GDM1 (cell line): ENCODE measurements around the gene LGALS9.
"Not testable (repeated sequence)": the region's sequence is repeated elsewhere in the genome, so short reads cannot be mapped to it uniquely, and the experiment has no call there.

Experiments
- DNase-seq: peaks from one replicate; lab custom pipeline; 2025; lab: John Stamatoyannopoulos, UW

The LGALS9 gene

DNA sequence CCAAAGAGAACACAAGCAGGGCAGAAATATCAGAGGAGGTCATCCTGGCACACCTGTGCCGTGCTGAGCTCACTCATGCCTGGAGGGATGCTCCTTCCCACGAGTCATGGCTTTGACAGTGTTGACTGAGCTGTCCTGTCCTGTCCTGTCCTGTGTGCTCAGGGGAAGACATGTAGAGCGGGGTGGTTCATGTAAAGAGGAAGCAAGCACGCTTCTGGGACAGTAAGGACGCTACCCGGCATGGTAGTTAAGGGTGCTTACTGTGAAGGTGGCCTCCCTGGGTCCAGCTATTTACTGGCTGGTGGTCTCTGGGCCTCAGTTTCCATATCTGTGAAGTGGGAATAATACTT lies 398 bp downstream of the LGALS9 start:
- peak; percentile 32 for DNase-seq

DNA sequence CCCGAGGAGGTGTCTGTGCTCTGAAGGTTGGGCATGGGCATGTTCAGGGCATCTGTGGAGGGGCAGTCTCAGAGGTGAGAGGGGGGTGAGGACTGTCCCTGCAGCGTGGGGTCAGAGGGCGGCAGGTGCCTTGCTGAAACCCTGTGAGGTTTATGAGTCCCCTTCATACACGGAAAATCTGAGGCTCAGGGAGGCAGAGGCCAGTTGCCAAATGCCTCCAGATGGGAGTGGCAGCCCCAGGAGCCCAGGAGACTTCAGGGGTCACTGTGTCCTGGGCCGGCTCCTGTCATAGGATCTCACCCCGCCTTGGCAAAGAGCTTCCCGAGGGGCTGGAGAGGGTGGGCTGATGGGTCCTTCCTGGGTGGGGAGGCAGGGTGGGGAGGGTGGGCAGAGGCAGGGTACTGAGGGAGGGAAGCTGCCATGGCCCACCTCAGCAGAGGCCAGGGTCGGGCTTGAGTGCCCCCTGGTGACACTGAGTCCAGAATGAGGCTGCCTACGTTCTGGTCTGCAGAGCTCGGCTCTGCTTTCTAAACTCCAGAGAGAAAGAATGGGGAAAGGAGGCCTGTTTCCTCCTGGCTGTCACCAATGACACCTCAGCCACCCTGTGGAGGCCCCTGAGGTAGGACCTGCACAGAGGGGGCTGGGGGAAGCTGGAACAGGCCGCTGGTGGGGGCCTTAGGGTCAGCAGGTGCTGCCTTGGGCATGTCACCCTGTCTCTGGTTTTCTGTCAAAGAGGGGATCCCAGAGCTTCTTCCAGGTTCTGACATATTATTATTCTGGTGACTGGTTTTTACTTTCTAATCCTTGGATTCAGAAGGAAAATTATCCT lies 1.1 kb downstream of the LGALS9 start:
- no peak for DNase-seq

DNA sequence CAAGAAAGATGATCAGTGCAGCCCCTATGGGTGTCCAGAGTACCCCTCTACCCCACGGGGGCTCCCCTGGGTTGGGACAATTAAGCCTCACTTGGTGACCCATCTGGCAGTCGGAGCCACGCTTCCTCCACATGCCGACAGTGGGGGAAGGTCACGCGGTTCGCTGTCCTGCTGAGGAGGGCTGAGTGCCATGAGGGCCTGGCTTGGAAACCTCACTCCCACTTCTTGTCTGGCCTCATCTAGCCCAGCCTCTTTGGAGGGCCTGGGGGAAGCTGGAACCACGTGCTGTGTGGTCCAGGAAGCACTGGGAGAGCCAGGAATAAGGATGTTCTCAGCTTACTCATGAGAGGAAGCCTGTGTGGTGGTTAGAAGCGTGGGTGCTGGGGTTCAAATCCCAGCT lies 1.8 kb downstream of the LGALS9 start:
- peak; percentile 23 for DNase-seq

DNA sequence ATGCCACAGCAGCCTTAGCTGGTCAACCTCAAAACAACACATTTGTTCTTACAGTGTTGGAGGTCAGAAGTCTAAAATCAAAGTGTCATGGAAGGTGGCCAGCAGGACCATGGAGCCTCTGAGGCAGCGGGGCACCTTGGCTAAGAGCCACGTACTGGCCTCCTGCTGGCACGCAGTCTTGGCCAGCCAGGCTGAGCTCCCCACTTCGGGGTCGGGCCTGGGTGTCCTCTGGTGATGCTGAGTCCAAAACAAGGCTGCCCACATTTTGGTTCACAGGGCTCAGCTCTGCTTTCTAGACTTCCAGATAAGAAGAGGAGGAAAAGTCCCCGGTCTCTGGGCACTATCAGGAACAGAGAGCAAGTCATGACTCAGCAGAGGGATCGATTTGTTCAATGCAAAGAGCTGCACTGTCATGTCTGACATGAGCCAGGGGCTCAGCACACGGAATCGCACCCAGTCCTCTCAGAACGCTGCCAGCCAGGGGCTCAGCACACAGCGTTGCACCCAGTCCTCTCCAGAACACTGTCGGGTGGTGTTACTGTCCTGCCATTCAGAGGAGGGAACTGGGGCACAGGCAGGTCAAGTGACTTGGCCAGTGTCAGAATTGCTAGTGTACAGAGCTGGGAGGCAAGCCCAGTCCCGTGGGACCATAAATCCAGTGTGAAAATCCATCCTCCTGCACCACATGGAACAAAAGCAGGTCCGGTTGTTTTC lies 2.5 kb downstream of the LGALS9 start:
- DNase-seq = no peak

DNA sequence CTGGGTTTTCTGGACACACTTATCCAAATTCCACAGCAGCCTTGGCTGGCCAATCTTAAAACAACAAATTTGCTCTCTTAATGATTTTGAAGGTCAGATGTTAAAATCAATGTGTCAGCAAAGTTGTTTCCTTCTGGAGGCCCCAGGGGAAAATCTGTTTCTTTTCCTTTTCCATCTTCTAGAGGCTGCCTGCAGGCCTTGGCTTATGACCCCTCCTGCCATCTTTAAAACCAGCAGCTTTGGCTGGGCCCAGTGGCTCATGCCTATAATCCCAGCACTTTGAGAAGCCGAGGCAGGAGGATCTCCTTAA lies 3.0 kb downstream of the LGALS9 start:
- no peak for DNase-seq

DNA sequence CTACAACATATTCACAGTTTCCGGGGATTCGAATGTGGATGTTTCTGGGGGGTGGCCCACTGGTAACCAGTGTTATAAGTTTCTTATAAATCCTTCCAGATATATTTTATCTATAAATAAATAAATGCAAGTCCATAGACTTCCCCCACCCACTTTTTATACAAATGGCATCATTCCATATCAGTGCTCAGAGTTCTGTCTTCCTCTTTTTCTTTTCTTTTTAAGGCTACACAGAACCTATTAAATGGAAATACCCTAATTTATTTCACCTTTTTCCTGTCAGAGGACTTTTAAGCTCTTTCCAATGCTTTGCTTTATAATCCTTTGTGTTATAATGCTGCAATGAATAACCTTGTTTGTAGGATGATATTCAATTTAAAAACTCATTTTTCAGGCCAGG lies 3.8 kb downstream of the LGALS9 start:
- DNase-seq = no peak

DNA sequence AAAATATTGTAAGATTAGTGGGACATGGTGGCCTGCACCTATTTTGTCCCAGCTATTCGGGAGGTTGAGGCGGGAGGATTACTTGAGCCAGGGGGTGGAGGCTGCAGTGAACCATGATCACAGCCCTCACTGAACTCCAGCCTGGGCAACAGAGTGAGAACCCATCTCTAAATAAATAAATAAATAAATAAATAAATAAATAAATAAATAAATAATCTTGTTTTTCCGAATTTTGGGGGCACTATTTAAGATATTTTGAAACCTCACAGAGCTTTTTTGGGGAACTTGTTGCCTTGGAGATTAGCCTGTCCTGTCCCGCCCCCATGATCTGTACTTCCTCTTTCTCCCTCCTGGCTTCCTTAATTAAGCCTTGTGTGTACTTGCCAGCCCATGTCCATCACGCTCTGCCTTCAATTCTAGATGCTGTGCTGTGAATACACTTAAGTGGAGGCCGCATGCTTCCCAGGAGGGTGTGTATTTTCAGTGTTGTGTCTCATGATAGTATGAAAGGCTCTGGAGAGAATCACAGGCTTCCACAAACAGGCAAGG lies 4.4 kb downstream of the LGALS9 start:
- peak; percentile 75 for DNase-seq

DNA sequence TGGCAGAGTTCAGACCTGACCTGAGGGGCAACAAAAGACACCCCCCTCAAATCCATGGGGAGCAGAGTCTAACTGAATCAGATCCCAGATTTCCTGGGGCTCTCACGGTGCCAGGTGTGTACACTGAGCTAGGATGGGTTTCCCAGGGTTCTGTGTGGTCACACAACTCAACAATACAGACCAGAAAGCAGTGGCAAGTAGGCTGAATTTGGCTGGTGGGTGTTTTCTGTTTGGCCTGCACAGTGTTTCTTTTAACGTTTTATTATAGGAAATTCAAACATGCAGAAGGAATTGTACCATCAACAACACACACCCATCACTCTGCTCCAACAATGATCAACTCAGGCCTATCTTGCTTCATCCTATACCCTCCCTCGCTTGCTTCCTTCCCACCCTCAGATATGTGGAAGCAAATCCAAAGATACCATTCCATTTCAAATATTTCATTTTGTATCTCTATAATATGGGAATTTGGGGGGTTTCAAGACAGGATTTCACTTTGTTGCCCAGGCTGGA lies 5.1 kb downstream of the LGALS9 start:
- not testable (repeated sequence) for DNase-seq

DNA sequence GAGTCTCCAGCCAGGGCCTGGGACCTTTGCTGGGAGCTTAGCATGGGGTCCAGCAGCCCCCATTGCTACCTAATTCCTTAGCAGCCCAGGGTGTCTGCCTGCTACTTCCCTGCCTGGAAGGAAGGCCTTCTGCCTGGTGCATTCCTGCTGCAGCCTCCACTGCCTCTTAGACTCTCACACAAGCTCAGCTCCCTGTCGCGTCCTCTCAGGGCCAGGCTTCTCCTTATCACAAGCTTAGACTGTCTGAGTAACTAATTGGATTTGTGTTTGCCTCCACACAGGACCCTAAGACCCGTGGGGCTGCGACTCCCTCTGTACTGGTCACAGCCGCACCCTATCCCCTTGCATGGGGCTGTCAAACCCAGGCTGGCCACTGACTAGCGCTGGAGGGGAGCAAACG lies 6.8 kb downstream of the LGALS9 start:
- not testable (repeated sequence) for DNase-seq

DNA sequence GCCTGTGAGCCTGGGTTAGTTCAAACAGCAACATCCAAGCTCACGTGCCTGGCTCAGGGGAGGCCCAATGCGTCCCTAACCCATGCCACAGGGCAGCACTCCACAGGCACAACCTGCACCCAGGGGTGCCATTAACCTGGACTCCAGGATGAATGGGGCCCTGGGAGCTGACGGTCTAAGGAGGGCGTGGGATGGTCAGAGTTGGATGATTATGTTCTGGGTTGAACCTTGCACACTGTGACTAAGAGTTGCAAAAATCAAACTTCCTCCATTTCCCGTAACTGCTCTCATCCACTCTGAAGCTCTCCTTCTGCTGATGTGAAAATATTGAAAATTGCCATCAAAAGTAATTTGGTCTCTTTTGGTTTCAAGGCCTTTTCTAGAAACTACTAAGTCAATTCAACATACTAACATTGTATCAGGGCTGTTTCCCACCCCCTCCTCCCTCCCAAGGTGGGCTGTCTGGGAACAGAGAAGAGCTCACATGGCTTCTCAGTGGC lies 7.5 kb downstream of the LGALS9 start:
- not testable (repeated sequence) for DNase-seq

DNA sequence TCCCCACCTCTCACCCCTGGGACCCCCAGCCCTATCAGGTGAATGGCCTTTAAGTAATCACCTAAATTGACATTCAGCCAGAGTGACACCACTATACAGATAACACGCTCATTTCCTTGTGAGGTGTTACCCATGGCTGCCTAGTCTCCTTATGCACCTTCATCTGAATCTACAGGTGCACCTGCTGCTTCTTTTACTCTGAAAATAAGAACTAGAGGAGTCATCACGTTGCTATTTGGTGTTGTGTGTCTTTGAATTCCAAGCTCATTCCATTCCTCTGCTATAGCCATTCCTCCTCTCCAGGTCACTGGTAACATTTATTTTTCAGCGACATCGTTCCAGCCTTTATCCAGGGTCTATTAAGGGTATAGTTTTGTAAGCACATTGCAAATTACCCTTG lies 9.8 kb downstream of the LGALS9 start:
- DNase-seq = no peak

DNA sequence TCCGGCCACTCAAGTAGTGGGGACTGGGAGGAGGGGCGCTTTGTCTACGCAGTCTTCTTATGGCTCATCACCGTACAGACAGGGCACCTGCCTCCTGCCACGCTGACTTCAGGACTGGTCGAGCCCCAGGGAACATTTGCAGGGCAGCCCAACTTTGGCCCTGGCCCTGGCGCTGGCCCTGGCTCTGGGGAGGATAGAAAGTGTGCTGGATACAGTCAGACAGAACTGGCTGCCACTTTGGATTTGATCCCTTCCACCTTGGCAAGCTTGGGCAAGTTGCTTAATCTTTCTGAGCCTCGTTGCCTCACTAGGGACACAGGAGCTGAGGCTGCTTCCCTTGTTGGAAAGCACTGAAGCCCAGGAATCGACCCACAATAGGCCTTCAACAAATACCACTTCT lies 13.6 kb downstream of the LGALS9 start:
- no peak for DNase-seq

DNA sequence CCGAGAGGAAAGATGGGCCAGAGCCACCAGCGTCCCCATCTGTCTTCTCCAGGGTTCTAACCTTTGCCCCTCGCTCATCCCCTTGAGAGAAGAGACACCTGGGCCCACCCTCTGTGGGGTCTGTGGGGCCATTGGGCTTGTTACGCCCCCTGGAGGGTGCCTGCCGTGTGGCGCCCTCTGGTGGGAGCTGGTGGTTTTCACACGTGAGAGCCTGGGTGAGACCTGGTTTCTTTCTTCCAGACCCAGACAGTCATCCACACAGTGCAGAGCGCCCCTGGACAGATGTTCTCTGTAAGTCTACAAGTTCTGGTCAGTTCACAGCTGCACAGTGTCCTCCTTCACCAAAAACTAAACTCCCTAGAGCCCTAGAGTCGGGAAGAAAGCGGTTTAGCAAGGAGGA lies 14.6 kb downstream of the LGALS9 start:
- DNase-seq = not testable (repeated sequence)

DNA sequence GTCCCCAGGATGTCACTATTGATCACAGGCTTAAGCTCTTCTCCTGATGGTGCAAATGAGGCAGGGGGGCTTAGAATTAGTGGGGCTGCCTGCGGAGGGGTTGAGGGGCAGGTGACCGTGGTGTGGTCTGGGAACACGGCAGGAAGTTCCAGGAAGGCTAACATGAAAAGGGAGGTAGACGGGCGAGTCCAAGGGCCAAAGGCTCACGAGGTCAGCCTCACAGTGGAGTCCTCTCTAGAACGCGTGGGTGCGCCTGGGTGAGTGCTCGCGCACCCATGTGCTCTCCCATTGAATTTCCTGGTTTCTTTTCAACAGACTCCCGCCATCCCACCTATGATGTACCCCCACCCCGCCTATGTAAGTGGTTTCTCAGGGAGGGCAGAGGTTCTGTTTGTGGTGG lies 15.2 kb downstream of the LGALS9 start:
- no peak for DNase-seq

DNA sequence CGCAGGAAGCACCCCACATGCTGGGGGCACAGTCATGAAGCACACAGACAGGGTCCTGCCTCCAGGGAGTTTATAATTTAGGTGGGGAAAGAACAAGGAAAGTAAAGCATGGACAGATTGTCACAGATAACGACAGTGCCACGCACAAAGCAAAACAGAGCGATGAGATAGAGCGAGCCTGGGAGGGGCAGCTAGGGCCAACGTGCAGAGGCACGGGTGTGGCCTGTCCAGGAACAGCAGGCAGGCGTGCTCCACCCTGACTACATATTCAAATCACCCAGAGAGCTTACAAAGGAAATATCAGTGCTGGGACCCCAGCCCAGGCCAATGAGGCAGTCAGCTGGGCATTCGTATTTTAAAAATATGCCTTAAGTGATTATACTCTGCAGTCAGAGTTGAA lies 16.8 kb downstream of the LGALS9 start:
- DNase-seq = no peak

DNA sequence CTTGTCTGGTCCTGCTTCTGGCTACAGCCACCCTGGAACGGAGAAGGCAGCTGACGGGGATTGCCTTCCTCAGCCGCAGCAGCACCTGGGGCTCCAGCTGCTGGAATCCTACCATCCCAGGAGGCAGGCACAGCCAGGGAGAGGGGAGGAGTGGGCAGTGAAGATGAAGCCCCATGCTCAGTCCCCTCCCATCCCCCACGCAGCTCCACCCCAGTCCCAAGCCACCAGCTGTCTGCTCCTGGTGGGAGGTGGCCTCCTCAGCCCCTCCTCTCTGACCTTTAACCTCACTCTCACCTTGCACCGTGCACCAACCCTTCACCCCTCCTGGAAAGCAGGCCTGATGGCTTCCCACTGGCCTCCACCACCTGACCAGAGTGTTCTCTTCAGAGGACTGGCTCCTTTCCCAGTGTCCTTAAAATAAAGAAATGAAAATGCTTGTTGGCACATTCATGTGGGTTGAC lies 18.2 kb downstream of the LGALS9 start:
- DNase-seq = not testable (repeated sequence)

DNA sequence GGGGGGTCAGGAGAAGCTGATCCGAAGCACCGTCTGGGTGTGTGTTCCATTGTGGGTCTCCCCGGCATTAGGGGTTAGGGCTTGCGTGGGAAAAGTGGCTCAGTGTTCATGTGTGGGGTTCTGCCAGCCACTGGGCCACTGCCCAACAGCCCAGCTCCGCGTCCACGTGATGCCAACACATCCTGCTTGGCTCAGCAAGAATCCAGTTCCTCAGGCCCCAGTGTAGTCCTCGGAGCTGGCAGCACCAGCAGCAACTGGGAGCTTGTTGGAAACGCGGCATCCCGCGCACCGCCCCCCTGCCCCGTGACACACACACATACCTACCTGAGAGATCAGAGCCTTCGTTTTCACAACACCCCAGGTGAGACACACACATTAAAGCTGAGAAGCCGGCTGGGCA lies 18.9 kb downstream of the LGALS9 start:
- no peak for DNase-seq

DNA sequence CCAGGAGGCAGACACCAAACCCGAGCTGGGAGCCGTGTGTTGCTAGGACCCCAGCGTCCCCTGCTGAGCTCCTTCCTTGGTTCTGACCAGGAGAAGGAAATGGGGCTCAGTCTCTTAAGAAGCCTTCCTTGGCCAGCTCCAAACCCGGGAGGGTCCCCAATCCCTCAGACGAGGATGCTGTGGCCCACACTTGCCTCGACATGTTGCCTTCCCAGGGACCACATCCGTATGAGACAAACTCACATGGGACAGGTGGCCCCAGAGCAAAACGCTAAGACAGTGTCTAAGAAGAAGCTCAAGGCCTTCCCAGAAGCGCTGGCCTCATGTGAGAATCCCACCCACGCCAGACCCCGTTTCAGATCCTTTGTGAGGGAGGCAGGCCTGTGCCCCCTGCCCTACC lies 19.8 kb downstream of the LGALS9 start:
- DNase-seq = no peak

DNA sequence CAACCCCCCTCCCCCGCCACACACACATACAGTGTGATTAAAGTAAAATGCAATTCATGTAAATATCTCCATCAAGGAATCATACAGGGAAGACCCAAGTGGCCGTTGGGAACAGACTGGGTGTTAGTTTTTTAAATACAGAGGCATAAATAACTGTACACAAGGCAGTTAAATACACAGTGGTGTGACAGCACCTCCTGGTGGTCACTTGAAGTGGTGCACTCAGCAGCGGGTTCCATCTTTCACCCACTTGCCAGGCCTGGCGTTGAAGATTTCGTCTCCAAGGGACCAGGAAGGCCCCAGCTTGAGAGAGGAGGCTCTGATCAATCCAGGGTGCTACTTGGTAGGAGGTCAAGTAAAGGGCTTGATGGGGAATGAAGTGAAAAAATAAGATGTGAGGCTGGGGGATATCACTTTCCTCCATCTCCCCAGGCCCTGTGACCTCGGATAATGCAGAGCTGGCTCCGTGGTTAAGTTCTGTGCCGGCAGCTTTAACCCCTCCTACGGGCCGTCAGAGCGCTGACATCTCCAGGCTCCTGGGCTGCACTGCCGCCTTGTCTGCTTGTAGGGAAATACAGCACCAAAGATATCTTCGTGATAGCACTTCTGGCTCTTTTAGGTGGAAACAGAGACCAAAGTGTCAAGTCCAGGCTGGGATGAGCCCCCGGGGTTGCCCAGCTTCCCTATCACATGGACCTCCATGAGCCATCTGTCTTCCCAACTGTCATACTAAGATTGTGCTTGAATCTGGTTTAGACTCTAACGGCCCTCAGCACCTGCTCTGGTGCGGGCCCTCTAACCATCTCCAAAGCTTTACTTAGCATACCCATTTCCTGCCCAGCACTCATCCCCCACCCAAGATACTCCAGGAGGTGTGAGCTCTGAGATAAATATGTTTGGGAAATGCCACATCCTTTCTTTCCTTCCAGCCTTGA lies 20.7 kb downstream of the LGALS9 start:
- peak; percentile 10 for DNase-seq

DNA sequence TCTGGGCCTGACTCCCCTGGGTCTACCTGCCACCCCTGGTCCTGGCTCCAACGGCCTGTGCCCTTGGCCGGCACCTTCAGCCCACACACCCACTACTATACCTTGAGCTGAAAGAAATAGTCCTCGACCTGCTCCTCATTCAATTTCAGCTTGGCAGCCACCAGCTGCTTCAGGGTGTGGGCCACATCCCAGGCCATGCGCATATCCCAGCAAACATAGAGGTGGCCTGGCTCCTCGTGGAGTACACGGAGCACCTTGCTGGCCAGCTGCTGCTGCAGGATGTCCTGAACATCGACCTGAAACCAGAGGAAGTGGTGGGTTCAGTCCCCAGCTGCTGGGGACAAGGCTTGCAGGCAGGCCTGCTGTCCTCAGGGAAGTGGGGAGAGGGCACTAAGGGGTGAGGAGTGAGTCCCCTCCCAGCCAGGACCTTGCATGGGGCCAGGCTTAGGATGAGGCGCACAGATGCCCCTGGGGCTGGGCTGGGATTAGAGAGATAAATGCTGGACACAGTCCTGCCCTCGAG lies 22.5 kb downstream of the LGALS9 start:
- DNase-seq = not testable (repeated sequence)

DNA sequence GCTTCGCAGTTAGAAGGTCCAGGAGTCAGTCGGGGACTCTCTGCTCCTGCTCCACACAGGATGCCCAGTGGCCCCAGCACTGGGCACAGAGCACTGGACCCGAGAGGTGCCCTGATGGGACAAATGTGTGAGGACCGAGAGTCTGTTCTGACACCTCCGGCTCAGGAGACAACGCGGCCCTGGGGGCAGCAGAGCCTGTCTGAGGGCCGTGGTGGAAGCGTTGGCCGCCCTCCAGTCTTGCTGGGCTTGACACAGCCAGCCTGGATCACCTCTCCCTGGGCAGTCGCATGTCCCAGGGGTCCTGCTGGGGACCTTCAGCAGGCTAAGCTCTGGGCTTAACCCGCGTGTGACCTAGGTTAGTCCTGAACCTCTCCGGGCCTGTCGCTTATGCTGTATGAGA lies 23.1 kb downstream of the LGALS9 start:
- DNase-seq = no peak
